GM19328 (cell line): ENCODE measurements around the gene CCDC142.
"Not testable (repeated sequence)": the region's sequence is repeated elsewhere in the genome, so short reads cannot be mapped to it uniquely, and the experiment has no call there.

ENCODE experiments used
- ATAC-seq: cut with Tn5 transposase; IDR thresholded peaks from one replicate; pipeline ENCODE4 v1.9.1; 2021; ENCODE audit warnings: mild to moderate bottlenecking, moderate library complexity; ENCODE audit not compliant: unreplicated experiment

The CCDC142 gene

DNA sequence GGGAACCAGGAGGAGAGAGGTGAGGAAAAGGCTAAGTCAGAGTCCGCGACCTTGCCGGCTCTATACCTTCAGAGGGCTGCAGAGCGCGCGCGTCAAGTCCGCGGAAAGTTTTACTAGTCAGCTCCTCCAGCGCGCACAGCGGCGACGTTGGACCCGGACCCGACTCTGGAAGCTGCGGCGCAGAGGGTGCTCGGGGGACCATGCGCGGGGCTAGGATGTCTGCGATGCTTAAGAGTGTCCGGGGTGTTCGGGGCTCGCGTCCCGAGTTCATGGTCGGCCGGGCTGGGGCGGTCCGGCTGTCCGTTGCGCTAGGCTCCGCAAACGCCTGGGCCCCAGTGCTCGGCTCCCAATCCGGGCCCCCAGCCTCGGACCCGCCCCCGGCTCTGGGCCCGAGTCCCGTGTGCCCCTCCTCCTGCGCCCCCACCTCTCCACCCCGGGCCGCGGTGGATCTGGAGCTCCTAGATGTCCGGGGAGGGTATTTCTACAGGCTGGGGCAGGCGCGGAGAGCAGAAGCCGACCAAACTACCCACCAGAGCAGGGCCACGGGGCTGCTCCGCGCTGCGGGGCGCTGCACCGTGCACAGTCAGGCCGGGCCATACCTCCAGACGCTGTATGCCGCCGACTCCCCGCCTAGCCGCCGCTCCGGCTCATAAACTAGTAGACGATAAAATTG lies 16.6 kb upstream of the CCDC142 start, which contains the start of gene LBX2:
LBX2 (minus strand) TSS at position 337 of the 673 bp plus-strand sequence; CDS start at position 271, 66 bp downstream.
- ATAC-seq = no peak

DNA sequence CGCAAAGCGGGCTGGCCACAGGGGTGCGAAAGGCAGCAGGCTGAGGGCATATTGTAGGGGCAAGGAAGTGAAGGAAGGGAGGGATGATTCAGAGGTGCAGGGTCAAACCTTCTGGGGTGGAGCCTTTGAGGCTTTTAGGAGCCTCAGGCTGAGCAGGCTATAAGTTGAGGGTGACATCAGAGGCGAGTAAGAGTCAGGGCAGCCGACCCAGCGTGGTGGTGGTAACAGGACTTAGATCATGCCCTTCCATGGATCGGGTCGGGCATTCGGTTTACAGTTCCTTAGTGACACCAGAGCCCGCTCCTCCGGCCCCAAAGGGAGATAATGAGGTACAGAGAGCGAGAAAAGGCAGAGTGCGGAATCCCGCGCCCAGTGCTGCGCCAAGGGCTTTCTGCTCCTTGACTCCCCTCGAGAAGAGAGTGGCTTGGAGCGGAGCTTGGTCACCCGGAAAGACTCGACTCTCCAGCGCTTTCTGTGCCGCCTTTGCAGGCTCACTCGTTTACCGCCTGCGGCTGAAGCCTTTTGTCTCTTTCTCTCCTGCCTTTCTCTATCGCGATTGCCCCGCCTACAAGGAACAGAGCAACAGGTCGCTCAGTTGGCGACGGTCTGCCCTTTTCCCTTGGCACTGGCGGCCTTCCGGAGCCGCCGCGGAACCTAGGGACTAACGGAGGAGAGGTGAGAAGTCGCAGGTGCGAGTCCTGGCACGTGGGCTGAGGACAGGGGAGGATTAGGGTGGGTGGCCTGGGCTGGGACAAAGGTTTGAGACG lies 15.9 kb upstream of the CCDC142 start:
- ATAC-seq = no peak

DNA sequence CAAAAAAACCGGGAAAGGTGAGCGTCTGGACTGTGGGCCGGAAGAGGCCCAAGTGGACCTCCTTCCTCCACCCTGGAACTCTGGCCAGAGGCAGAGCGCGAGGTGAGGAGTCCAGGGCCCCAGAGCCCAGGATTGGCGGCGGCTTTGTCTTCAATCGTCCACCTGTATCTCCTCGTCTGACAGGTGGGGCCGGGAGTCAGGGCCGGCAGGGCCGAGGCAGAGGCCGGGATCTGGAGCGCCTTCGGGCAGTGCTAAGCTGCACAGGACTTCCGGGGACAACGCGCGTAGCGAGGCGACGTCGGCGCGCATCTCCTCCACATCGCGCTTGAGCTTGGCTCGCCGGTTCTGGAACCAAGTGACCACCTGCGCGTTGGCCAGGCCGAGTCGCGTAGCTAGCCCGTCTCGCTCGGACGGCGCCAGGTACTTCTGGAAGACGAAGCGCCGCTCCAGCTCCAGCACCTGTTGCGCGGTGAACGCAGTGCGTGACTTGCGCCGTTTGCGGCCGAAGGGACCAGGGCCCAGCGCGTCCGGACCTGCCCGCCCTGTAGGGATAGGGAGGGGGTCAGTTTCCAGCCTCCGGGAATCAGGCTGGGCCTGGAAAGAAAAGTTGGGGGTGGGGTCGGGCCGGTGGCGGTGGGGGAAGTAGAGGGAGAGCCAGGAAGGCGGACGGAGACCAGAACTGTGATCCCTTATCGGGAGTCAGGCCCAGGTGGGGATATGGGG lies 15.1 kb upstream of the CCDC142 start:
- no peak for ATAC-seq

DNA sequence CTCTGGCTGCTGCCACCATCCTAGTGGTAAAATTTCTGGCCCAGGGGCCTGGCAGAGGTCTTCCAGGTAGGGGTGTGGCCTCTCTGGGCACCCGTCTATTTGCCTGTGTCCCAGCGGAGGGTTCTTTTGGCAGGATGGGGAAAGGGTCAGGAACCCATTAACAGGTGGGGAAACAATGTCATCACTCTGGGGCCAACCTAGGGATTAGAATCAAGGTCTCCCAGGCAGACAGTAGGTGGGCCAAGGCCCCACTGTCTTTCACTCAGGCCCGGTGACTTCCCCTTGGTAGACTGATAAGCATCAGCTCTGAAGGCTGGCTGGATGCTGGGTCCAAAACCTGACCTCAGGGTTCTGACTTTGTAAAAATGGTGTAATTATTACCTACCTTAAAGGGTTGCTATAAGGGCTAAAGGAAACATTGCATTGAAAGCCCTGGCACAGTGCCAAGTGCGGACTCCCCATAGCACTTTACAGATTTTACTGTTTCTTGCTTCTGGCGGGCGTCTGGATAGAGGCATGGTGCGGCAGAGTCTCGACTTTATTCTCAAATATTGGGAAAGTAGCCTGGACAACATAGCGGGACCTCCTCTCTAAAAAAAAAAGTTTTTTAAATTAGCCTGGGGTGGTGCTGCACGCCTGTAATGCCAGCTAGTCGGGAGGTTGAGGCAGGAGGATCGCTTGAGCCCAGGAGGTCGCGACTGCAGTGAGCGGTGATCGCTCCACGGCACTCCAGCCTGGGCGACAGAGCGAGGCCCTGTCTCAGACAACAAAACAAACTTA lies 14.4 kb upstream of the CCDC142 start:
- ATAC-seq = no peak

DNA sequence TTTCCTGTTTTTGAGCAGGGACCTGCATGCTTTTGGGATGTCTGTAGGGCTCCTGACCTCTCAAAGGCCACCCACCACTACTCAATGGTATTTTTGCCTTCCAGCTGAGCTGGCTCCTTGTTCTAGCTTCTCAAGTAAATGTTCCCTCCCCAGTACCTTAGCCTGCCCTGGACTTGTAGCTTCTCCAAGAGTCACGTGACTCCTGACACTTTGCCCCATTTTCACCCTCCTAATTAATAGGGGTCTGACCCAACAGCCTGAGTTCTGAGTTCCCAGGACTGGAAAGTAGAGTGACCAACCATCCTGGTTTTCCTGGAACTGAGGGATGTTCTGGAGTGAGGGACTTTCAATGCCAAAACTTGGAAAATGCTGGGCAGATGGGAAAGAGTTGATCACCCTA lies 12.6 kb upstream of the CCDC142 start:
- ATAC-seq = no peak

DNA sequence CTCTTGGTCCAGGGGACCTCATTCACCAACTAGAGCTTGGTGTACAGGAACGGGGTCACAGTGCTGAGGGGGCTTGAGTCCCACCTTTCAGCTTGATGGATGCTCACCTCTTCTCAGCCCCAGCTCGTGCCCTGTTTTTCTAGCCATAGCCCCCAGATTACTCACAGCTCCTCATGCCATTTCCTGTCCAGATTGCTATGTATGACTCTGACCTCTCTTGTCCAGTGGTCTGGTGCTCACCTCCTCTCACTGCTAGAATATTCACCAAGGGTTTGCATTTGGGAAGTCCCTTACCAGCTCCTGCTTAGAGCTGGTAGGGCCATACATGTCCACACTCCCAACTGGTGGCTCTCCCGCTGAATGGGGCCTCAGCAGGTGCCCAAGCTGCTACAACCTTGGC lies 10.7 kb upstream of the CCDC142 start:
- ATAC-seq = no peak

DNA sequence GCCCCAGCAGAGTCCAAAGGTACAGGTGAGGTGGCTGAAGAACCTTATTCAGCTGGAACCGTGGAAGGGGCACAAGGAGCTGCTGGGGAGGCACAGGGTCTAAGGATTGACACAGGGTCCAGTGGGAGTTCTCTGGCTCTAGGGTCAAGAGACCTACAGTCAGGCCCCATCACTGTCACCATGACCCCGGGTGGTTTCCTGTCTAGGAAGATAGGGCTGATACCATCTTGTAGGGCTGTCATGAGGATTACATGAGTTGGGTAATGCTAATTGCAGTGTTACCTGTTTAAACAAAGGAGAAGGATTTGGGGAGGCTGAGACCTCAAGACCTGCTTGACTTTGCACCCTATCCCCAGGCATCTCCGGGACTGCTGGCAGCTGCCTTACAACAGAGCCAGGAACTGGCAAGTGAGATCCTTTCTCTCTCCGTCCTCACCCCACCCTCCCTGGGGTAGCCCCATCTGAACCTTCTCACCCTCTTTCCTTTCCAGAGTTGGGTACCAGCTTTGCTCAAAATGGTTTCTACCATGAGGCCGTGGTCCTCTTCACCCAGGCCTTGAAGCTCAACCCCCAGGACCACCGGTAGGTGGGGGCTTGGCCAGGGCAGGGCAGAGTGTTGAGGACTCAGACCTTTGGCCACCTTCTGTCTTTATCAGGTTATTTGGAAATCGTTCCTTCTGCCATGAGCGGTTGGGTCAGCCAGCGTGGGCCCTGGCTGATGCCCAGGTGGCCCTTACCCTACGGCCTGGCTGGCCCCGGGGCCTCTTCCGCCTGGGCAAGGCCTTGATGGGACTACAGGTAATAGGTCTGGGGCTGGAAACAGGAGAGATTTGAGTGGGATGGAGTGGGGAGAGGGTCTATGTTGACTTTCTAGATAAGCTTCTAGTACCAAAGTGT lies 9.1 kb upstream of the CCDC142 start:
- ATAC-seq = no peak

DNA sequence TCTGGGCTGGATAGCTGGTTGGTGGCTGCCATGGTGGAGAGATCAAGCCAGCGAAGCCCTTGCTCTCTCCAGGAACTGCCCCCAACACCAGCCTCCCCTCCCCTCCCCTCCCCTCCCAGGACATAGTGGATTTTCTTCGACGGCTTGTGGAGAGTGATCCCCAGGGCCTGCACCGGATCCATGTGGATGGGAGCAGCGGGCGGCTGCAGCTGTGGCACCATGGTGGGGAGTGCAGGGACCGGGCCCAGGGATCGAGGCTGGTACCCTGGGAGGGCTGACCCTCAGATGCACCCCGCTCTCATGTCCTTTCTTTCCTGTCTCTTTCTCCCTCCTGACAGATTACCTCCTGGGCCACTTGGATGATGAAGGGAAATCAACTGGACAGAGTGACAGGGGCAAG lies 7.1 kb upstream of the CCDC142 start:
- ATAC-seq = no peak

DNA sequence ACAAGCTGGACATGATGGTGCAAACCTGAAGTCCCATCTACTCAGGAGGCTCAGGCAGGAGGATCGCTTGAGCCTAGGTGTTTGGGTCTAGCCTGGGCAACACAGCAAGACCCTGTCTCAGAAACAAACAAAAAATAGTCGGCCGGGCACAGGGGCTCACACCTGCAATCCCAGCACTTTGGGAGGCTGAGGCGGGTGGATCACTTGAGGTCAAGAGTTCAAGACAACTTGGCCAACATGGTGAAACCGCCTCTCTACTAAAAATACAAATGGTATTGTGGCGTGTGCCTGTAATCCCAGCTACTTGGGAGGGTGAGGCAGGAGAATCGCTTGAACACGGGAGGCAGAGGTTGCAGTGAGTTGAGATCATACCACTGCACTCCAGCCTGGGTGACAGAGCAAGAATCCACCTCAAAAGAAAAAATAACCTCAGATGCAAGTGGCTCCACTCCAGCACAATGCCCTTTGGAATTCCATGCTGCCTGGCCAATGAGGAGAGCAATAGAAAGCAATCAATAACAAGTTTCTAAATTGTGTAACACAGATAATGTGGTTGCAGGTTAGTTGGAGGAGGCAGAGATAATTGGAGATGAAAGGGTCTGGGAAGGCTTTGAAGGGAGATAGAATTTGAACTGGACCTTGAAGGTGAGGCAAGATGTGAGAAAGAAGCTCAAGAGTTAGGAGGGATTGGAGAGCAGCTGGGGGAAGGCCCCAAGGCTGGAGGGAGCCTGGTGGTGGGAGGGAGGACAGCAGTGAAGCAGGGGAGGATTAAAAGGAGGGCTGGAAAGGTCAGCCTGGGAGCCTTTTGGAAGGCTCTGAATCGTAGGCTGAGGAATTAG lies 6.1 kb upstream of the CCDC142 start:
- ATAC-seq = no peak

DNA sequence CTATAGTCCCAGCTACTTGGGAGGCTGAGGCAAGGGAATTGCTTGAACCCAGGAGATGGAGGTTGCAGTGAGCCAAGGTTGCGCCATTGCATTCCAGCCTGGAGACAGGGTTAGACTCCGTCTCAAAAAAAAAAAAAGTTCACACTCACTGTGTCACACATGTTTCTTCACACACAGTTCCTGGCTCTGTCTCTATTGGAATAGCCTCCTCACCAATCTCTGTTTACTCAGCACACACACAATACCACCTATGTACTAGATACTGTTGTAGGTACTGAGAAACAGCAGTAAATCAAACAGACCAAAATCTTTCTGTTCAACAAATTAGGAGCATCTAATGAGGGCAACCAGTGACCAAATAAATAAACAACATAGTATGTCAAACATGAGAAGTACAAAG lies 3.3 kb upstream of the CCDC142 start:
- ATAC-seq = no peak

DNA sequence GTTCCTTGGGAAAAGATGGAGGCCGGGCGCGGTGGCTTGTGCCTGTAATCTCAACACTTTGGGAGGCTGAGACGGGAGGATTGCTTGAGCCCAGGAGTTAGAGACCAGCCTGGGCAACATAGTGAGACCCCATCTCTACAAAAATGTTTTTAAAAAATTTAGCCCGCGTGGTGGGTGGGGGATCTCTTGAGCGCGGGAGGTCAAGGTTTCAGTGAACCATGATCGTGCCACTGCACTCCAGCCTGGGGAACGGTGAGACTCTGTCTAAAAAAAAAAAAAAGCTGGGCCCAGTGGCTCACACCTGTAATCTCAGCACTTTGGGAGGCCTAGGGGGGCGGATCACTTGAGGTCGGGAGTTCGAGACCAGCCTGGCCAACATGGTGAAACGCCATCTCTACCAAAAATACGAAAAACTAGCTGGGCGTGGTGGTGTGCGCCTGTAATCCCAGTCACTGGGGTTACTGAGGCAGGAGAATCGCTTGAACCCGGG lies 922 bp upstream of the CCDC142 start:
- ATAC-seq = not testable (repeated sequence)

DNA sequence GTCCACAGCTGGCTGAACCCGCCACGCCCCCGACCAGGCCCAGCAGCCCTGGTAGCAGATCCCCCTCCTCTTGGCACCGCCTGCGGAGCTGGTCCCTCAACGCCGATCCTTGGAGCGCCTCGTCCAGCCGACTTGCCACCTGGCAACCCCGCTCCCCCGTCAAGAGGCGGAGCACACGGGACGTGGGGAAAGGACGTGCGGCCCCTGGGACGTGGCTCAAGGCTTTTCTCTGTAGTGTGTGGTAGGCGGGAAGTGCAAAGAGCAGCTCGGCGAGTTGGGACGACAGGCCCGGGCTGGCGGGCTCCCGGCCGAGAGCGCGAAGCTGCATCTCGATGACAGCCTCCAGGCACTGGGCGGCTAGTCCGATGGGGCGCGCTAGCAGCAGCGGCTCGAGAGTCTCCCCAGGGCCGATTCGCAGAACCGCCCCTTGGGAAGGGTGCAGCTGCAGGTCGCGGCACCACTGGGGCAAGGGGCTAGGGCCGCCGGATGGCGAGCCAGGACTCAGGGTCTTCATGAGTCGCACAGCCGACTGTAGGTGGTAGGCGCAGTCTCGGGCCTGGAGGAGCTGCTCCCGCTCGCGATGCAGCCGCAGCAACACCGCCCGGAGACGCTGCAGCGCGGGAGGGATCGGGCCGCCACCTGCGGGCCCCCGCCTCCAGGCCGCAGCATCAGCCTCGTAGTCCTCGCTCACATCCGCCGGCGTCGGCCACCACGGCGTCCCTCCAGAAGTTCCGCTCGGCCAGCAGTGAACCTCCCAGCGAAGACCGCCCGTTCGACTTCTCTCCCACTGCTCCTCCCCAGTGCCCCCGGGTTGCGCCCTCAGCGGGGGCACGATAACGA lies 617 bp downstream of the CCDC142 start:
- ATAC-seq = peak; percentile 32

DNA sequence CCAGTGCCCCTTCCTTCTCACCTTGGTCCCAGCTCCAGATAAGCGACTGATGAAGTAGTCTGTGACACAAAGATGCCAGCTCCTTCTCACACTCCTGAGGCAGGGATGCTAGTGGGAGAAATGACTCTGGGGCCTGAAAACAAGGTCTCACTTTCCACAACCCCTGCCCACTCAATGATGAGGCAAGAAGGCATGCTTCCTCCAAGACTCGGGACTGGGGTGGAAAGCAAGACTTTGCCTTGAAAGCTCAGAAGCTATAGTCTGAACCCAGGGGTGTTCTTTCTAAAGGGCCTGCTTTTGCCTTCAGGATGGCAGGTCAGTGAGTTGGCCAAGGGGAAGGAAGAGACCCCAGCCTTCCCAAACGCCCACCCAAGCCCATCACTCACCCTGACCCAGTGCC lies 1.4 kb downstream of the CCDC142 start:
- ATAC-seq = no peak

DNA sequence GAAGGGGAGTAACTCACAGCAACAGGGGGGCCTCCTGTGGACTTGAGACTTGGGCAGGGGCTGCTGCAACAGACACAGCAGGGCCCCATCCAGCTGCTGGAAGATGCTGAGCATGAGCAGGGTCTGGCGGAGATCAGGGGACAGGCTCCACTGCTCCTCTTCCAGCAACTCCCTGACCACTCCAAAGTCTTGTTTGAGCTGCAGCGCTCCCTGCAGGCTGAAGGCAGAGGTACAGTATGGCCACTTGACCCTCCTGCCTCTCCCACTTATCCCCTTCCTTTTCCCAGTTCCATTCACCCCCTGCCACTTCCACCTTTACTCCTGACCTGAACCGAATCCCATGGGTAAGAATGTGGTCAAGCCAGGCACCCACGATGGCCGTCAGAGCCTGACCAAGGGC lies 7.9 kb downstream of the CCDC142 start:
- no peak for ATAC-seq

DNA sequence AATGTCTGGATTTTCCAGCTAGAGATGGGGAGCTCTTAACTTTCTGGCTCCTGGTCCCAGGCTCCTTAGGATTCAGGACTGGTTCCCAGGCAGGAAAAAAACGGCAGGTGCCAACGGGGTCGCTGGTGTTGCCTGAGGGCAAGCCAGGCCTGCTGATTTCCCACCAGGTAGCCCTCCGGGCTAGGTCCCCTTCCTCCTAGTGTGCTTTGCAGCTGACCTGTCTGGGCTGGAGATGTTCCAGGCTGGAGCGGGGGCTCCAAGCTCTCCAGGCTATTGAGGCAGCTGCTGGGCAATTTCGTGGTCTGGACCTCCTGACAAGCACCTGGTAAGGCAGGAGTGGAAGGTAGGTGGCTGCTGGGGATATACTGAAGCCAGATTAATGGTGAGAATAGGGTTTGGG lies 8.3 kb downstream of the CCDC142 start:
- ATAC-seq = no peak

DNA sequence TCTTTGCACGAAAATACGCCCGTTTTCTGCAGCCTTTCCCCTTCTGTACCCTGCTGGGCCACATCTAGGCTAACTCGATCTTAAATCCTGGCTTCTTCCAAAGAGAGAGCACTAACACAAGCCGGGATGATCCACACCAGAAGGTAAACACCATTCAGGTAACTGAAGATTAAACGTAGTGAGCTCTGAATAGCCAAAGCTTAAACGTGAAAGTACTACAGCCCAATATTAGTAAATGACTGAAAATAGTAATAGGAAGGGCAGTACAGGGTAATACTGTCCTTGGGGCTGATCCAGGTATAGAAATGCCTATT lies 9.9 kb downstream of the CCDC142 start:
- no peak for ATAC-seq

DNA sequence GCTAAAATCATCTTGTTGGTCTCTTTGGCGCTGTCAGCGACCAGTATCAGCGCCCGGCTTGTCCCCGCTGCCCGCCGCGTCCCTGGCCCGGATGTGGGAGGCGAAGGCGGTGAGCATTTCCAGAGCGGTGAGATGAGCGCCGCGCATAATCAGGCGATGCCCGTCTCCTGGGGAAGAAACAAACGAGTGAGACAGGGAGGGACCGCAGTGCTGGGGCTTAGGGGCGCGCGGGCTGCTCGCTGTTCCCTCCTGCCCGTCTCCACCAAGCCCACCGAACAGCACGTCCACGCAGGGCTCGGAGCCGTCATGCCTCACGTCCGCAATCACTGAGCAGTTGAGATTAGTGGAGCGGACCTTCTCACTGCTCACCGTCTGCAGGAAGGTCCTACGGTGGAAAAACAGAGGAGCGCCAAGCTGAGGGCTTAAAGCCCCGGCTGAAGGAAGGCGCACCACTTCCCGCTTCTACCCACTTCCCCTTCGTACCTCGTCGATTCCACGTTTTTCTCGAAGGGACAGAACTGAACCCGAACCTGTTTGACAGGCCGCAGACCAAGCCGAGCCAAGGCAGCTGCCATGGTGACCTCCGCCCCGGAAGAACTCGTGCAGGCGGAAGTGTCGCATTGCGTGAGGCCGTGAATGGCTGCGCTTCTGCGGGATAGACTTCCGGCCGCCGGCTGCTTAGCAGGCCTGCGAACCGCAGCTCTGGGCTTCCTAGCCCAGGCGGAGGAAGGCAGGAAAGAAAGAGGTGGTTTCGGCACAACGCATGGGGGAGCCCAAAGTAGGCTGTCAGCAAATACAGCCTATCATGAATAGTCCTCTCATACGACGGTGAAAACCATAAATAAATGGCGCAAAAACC lies 10.5 kb downstream of the CCDC142 start, which contains the start of gene MRPL53:
MRPL53 (minus strand) TSS at position 595 of the 859 bp plus-strand sequence; CDS start at position 575, 20 bp downstream.
- ATAC-seq = peak; percentile 85
